ENCODE results near the gene MORC2. TPM values are rescaled to one million over a fixed set of nuclear protein-coding genes. Genes with fewer than 3 reads are reported as not detected.

MORC2 gene
- total and polyA plus RNA-seq, 7 donors = 15.6 to 35.9 (median 27.0) TPM

DNA sequence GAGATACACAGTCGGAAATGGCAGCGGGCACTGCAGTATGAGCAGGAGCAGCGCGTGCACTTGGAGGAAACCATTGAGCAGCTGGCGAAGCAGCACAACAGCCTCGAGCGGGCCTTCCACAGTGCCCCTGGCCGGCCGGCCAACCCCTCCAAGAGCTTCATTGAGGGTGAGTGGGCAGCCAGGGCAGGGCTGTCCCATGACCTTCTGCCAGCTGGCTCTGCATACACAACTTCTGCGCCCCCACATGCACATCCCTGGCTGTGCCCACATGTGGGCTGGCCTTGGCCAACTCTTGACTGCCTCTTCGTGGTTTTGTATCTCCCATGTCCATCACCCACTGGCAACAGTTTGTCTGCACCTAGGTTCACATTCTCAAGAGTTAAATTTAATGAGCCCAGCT, 81.1 kb downstream of the MORC2 start:
- Histone ChIP-seq H3K4me1 (no peaks in the 10 kb centered on the region), H3K27me3 (ENCODE audit: insufficient read depth in 3 of 3, low read length in 2 of 3) (no peaks in the 10 kb centered on the region), H3K27ac (no peak overlapping the region), H3K4me3 (no peak overlapping the region), H3K36me3 (ENCODE audit: insufficient read depth in 1 of 2, low read depth in 1 of 2) (peaks cover 0 to 17% of the 10 kb centered on the region in 2 donors), H3K9me3 (no peaks in the 10 kb centered on the region)
- intact Hi-C loops (cut with DNase I) = no loop called here
- 77 to 86% (median 82%) methylated on average over 11 of the region's 11 CpGs for WGBS, 3 donors
- ATAC-seq = no peak
- TF ChIP-seq, protein P1, sequence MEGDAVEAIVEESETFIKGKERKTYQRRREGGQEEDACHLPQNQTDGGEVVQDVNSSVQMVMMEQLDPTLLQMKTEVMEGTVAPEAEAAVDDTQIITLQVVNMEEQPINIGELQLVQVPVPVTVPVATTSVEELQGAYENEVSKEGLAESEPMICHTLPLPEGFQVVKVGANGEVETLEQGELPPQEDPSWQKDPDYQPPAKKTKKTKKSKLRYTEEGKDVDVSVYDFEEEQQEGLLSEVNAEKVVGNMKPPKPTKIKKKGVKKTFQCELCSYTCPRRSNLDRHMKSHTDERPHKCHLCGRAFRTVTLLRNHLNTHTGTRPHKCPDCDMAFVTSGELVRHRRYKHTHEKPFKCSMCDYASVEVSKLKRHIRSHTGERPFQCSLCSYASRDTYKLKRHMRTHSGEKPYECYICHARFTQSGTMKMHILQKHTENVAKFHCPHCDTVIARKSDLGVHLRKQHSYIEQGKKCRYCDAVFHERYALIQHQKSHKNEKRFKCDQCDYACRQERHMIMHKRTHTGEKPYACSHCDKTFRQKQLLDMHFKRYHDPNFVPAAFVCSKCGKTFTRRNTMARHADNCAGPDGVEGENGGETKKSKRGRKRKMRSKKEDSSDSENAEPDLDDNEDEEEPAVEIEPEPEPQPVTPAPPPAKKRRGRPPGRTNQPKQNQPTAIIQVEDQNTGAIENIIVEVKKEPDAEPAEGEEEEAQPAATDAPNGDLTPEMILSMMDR (IDR thresholded peaks at IDR 0.05) = no peak
- DNase-seq = peak in 1 of 2 donors; percentile 44

DNA sequence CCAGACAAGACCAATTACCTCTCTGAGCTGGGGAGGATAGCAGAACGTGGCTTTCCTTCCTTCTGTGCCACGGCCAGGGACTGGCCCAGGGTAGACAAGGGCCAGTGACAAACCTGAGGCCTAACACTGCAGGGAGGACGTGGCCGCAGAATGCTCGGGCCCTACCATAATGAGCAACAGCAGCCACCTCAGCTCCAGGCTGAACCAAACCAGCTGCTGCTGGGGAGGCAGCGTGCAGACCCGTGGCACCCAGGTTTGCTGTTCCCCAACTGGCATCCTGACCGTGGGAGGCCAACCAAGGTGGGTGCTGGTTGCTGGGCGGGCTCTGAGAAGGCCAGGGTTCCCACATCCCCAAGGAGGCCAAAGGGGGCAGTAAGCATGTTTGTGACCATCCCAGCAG, 83.0 kb downstream of the MORC2 start:
- ATAC-seq = no peak
- H3K4me3 ChIP-seq = no peak overlapping the region
- H3K36me3 ChIP-seq (ENCODE audit: insufficient read depth in 1 of 2, low read depth in 1 of 2) = peaks cover 0 to 17% of the 10 kb centered on the region in 2 donors
- H3K9me3 ChIP-seq = no peaks in the 10 kb centered on the region
- intact Hi-C loops (cut with DNase I) = no loop called here
- no peaks in the 10 kb centered on the region for H3K27me3 ChIP-seq (ENCODE audit: insufficient read depth in 3 of 3, low read length in 2 of 3)
- no peak for DNase-seq
- WGBS, 3 donors = 88 to 92% (median 90%) methylated on average over 9 of the region's 9 CpGs
- TF ChIP-seq, protein P1 (IDR thresholded peaks at IDR 0.05) = no peak
- H3K4me1 ChIP-seq = no peaks in the 10 kb centered on the region
- H3K27ac ChIP-seq = no peak overlapping the region

DNA sequence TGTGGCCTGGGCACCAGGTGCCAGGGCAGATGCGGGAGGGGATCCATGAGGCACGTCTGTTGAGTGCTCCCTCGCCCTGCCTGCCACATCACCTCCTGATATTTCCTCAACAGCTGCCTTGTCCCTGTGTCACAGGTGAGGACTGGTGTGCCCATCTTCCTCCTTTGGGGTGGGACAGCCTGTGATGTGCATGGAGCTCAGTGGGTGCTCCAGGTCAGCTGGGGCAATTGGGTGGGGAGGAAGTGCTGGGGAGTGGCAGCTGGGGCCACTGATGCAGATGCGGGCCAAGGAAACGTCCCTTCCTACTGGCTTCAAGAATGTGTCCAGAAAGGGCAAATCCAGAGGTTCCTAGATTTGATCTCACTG, 83.6 kb downstream of the MORC2 start:
- H3K36me3 ChIP-seq (ENCODE audit: insufficient read depth in 1 of 2, low read depth in 1 of 2) = peaks cover 0 to 17% of the 10 kb centered on the region in 2 donors
- no peak overlapping the region for H3K27ac ChIP-seq
- no peaks in the 10 kb centered on the region for H3K4me1 ChIP-seq
- no peaks in the 10 kb centered on the region for H3K27me3 ChIP-seq (ENCODE audit: insufficient read depth in 3 of 3, low read length in 2 of 3)
- no peaks in the 10 kb centered on the region for H3K9me3 ChIP-seq
- no peak for ATAC-seq
- no peak for DNase-seq
- TF ChIP-seq, protein P1 (IDR thresholded peaks at IDR 0.05) = no peak
- 69 to 77% (median 76%) methylated on average over 4 to 5 of the region's 5 CpGs for WGBS, 3 donors
- intact Hi-C loops (cut with DNase I) = no loop called here
- H3K4me3 ChIP-seq = no peak overlapping the region

DNA sequence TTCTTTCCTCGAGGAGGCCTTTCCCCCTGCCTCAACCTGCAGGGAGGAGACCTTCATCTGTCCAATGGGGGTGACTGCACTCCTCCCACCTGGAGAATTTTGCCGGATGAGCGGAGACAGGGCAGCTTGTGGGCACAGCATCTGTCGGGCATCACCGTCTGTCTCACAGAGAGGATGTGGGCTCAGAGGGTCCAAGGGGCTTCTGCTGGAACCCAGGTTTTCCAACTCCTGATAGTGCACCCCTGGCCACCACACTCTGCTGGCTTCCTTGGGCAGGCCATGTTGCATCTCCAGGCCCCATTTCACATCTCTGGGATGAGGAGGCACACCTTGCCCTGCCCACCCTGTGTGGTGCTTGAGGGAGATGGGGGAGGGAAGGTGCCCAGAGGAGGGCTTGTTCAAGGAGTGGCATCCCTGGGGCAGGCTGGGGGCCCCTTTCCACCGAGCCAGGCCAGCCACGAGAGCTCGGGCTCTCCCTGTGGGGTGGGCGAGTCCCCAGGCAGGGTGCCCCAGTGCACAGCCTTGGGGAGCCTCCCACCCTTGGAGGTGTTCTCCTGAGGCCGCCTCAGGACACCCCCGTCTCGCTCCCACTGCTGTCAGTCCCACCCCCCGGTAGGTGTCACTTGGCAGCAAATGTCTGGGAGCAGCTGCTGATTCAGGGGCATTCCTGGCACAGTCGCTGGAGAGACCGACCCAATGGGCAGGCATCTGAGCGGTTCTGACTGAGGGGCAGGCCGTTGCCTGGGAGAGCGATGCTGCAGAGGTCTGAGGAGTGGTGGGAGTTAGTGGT, 84.2 kb downstream of the MORC2 start:
- 67 to 81% (median 71%) methylated on average over 17 to 18 of the region's 18 CpGs for WGBS, 3 donors
- Histone ChIP-seq H3K4me3 (no peak overlapping the region), H3K36me3 (ENCODE audit: insufficient read depth in 1 of 2, low read depth in 1 of 2) (peaks cover 0 to 11% of the 10 kb centered on the region in 2 donors), H3K27me3 (ENCODE audit: insufficient read depth in 3 of 3, low read length in 2 of 3) (no peaks in the 10 kb centered on the region), H3K27ac (no peak overlapping the region), H3K4me1 (no peaks in the 10 kb centered on the region), H3K9me3 (no peaks in the 10 kb centered on the region)
- TF ChIP-seq, protein P1 (IDR thresholded peaks at IDR 0.05) = no peak
- intact Hi-C loops (cut with DNase I) = no loop called here
- ATAC-seq (no peak), DNase-seq (peak in 1 of 2 donors; percentile 12)
